HG02870 (cell line): Measurements from ENCODE around the gene CCDC33.

Experiments used
- ATAC-seq: cut with Tn5 transposase; IDR thresholded peaks from one replicate; pipeline ENCODE4 v1.9.1; 2021; ENCODE audit warnings: mild to moderate bottlenecking, moderate library complexity; ENCODE audit not compliant: unreplicated experiment

CCDC33 gene

DNA sequence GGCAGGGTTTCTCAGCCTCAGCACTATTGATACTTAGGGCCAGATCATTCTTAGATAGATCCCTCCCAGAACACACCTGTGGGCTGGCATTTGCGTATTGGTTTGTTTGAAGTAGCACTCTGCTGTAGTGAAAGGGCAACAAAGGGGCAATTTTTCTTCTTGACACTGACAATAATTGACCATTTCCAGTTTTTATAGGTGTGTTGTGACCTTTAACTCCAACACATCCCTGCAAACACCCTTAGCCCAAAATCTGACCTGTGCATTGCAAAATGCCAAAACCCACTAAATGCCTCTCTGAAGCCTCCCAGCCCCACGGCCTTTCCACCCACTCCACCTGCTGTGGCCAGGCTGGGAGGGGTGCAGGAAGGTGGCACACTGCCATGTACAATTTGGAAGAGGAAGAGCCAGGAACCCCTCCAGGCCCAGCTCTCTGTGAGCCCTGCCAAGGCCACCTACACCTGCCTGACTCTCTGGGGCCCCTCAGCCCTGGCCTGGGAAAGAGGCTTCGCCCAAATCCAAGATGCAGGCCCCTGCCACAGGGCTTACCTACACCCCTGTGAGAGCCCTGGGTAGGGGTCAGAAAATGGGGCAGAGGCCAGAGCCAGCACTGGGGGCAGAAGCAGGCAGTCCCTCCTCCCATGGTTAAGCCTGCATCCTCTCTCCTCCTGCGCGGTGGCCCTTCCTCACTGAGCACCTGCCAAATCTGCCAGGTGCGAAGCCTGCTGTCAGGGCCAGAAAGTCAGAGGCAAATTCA lies 140.9 kb downstream of the CCDC33 start:
- ATAC-seq: no peak

DNA sequence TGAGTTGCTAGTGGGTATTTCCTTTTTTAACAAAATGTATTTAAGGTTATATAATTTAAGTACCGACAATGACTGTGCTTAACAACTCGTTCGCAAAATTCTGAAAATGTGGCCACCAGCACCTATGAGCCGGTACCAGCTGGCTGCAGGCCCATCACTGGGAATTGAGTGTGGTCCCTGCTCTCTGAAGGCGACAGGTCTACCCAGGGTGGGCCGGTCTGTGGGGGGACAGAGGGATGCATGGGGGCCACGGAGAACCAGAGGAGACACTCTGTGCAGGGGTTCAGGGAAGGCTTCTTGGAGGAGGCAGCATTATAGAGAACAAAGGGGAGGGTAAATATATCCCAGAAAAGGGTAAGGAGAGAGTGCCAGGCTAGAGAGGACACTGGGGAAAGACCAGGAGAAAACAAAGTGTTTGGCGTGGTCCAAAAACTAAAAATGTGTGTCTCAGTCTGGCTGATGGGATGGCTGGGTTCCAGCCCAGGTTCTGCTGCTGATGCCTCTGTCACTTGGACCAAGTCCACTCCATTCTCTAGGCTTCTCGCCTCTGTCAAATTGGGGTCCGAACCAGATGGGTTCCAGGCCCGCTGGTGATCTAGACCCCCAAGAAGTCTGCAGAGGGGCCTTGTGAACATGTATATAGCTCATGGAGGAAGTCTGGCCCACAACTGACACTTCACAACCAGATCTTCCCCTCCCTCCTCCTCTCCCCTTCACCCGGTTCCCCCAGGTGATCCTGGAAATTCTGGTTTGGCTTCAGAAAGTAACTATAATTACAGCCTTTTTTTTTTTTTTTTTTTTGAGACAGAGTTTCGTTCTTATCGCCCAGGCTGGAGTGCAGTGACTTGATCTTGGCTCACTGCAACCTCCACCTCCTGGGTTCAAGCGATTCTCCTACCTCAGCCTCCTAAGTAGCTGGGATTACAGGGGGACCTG lies 142.0 kb downstream of the CCDC33 start:
- ATAC-seq: no peak

DNA sequence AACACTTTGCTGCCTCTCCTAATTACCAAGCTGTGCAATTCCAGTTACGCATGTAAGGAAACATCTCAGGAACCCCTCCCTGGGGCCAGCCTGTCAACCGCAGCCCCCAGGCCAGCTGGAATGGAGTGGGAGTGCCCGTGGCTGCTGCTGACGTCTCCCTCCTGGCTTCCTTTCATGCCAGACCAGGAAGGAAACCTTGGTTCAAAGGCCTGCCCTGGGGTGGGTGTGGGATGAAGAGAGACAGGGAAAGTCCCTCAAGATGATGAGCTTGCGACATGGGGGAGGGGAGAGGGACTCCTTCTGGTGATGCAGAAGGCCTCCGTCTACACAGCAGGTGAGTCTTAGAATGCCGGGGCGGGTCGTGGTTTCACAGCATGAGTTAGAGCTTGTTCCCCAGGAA lies 142.7 kb downstream of the CCDC33 start:
- no peak for ATAC-seq

DNA sequence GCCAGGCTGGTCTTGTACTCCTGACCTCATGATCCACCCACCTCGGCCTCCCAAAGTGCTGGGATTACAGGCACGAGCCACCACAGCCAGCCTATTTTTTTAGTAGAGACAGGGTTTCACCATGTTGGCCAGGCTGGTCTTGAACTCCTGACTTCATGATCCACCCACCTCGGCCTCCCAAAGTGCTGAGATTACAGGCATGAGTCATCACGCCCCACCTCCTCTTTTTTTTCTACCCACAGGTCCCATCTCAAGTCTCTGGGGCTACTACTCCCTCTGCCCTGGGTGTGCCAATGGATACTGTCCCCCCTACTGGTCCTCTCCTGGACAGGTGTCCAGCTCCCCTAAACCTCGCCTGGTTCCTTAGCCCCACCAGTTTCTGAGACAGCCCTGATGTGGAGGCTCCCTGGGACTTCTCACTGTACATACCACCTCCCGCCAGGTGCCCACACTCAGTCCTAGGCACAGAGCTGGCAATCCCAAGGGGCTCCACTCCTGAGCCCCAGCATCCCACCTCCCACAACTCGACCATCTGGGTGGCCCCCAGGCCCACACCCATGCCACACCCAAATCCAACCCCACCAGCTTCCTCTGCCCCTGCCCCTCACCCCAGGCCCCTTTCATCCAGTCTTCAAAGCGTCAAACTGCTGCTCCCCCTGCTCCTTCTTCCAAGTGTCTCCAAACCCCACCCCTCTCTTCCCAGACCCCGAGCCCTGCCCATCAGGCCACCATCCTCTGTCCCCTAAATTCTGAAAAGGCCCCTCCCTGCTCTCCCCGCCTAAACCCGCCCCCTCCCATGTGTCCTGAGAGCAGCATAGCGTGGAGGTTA lies 144.4 kb downstream of the CCDC33 start:
- no peak for ATAC-seq

DNA sequence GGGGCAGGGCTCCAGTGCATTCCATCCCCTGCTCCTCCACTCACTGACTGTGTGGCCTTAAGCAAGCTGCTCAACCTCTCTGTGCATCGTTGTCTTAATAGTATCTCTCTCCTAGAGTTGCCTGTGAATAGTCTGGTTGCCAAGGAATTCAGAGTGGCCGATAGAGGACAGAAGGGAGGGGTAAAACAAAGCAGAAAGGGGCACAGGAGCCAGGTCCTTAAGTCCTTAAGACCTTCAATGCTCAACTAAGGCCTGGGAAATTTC lies 145.0 kb downstream of the CCDC33 start:
- ATAC-seq: no peak

DNA sequence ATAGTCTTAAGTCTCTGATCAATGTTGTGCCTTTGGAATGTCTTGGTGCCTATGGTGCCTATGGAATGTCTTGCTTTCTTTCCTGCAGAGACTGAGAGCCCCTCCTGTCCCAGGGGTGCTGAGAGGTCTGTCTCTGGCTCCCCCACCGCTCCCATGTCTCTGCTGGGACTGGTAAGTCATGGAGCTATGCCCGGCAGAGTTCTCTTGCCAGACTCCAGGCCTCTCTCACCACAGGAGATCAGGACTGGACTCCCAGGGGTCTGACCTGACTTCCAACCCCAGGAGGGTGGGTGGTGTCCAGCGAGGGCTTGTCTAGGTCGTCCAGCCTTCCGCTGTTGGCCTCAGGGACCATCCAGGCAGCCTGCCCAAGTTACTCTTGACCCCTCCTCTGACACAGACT lies 145.4 kb downstream of the CCDC33 start:
- ATAC-seq: no peak

DNA sequence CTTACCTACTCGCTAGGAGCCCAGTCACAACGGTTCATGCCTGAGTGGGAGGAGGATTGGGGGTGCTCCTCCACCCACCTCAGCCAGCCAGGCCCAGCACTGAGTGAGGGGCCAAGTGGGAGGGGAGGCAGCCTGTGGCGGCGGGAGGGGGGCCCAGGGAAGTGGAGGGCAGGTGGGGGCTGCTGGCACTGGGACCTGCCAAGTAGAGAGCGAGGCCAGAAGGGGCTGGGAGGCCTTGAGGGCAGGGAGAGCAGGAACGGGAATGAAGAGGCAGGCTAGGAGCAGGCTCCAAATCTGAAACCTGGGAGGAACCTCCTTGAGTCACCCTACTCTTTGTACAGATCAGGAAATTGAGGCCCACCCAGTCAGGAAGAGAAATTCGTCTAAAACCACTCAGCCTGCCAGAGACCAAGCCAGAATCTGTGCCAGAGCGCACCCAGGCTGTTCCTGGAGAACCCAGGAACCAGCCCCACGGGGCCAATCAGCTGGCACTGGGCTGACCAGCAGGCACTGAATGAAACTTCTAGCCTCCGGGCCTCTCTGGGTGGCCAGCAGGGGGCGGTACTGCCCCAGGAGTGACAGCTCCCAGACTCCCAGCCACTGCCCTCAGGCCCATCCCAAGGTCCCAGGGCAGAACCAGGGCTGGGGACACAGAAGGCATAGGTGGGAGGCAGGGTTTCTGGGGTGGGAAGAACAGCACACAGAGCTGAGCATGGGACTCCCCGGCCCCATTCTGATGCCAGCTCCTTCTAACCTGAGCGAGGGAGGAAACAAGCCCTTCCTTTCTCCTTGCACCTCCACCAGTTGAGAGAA lies 146.1 kb downstream of the CCDC33 start:
- ATAC-seq: peak; percentile 29

DNA sequence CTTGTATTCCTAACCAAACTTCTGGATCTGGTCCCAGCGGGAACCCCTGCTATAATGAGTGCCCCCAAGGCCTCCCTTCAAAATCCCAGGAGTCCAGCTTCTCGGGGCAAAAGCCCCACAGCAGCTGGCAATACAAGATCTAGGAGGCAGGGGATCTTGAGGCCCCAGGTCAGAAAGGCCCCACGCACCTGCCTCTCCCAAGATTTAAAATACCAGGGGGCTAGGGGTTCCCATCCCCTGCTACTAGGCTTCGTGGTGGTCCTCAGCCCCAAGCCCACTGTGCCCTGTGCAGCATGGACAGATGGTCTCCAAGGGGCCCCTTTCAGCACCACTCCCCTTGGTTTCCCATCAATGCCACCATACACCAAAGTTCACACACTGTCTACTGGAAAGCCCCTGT lies 147.2 kb downstream of the CCDC33 start:
- ATAC-seq: no peak

DNA sequence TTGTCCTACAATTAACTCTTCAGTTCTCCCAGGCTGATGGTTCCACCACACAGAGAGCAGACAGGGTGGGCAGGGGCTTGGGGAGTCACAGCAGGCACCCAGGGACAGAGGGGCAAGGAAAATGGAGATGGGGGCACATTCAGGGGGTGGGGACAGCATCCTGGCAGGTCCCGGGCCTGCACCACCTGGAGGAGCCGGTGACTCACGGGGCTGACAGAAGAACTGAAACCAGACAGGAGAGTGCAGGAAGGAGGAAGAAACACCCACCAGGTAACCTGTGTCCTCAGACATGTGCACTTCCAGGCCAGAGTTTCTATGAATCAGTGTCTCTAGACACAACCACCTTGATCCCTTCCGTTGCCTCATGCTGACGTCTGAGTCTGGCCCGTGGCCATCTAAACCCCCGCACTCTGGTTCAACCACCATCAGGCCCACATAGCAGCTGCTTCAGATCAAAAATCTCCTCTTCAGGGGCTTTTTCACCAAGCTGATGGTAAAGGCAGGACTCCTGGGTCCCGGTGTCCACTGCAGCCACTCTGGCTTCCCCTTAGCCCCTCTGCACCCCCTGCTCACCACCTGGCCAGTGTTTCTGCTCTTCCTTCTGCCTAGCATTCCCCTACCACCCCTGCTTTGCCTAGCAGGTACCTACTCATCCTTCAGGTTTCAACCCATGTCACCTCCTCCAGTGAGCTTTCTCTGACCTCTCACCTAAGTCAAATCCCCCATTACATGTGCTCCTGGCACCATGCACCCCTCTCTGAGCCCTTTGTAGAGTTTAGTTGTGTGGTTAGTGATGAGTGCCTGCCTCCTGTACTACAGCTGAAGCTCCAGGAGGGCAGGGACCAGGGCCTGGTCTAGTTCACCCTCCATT lies 147.8 kb downstream of the CCDC33 start:
- ATAC-seq: no peak

DNA sequence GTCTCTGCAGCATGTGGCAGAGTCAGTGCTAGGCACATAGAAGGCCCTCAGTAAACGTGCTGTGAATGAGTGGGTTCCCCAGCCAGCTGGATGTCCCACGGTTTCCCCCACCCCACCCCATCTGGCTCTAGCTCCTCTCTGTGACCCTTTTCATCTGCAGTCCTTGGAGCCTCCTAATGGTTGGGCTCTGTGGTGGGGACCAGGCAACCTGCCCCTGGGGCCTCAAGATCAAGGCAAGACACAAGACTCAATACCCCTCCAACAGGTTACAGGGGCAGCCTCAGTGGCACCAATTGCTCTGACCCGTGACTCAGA lies 148.4 kb downstream of the CCDC33 start:
- no peak for ATAC-seq

DNA sequence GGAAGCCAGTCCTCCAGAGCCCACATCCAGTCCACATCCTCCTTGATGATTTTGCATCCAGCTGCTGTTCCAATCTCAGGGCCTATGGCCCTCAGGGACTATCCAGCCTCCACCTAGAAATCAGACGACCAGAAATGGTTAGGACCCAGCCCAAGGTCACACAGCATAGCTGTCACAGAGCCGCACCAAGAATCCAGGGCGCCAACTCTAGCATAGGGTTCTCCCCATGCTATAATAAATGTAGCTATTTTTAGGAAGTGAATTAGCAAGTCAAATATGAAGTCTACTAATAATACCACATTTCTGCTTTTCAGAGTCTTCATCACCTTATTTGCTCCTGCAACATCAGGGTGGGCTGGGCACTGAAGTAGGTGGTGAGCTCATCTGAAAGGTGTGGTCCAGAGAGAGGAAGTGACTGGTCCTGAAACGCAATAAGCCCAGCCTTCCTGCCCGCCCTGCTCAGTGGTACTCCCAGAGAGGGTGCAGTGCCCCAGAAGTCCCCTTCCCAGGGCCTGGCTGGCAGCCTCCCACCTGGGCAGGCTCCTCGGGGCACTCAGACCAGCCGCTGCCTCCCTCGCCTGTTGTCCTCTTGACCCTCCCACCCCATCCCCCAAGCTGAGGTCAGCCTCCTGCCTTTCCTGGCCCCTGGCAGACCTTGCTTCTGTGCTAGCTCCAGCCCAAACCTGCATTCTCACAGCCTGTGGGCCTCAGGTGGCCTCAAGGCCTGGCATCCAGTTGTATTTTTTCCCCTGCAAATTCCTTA lies 148.9 kb downstream of the CCDC33 start:
- ATAC-seq: peak; percentile 53

DNA sequence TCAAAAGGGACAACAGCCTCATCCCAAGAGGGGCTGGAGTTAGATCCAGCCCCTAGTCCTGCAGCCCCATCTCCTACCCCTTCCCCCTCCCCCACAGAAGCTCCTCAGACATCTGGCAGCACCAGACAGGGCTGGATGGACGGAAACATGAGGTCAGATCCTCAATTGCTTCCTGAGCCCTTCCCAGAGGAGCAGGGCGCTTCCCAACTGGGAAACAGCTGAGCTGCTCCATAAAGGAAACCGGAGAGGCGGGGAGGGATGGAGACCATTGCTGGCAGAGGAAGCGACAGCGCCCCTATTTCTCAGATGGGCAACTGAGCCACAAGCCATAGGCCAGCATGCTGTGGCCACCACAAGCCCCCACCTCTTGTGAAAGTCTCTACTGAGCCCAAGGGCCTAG lies 149.6 kb downstream of the CCDC33 start:
- ATAC-seq: no peak
